HL-60 (cell line): ENCODE measurements around the gene COX7A1.

Experiments used
- DNase-seq, 2 experiments: peaks; one replicate each; pipeline ENCODE4 v3.0.0-alpha.2; 2010 to 2020; ENCODE audit warnings: low read depth in 1 of 2, low spot score in 1 of 2
- H3K27ac ChIP-seq: fragments of 250-450 bp; sonication (Bioruptor Pico); replicated peaks from 2 replicates; pipeline ENCODE4 v1.5.1; 2020; ENCODE audit warnings: mild to moderate bottlenecking, moderate library complexity
- H3K27me3 ChIP-seq: fragments of 250-450 bp; sonication (Bioruptor Pico); 2 replicates; pipeline ENCODE4 v1.5.1; 2021; ENCODE audit warnings: mild to moderate bottlenecking, moderate library complexity; ENCODE audit not compliant: insufficient read depth, poor library complexity, severe bottlenecking
- H3K4me3 ChIP-seq: replicated peaks from 2 replicates; pipeline ENCODE4 v1.5.1; 2011; ENCODE audit warnings: mild to moderate bottlenecking, control low read depth, low read length; ENCODE audit not compliant: insufficient read depth
- CTCF ChIP-seq: IDR thresholded peaks from one replicate; pipeline ENCODE4 v1.5.1; 2011; ENCODE audit warnings: low read length, control low read depth, inconsistent platforms; ENCODE audit not compliant: insufficient read depth
- GABPA ChIP-seq: IDR thresholded peaks from 2 replicates; pipeline ENCODE4 v1.6.1; 2012; ENCODE audit warnings: low read depth
- POLR2AphosphoS5 ChIP-seq: IDR thresholded peaks from 2 replicates; pipeline ENCODE4 v1.6.1; 2012; ENCODE audit warnings: low read depth
- REST ChIP-seq: IDR thresholded peaks from 2 replicates; pipeline ENCODE4 v1.6.1; 2012; ENCODE audit warnings: low read depth; ENCODE audit not compliant: insufficient replicate concordance
- SPI1 ChIP-seq: IDR thresholded peaks from 2 replicates; pipeline ENCODE4 v1.6.1; 2012; ENCODE audit warnings: low read depth, mild to moderate bottlenecking, borderline replicate concordance

Gene COX7A1

GRCh38 chr19:36149673-36150406 is 2.4 kb downstream of the COX7A1 start:
- no peak overlapping the region for H3K27ac ChIP-seq
- no peak for DNase-seq
- H3K27me3 ChIP-seq: no peaks in the 10 kb centered on the region
- TF ChIP-seq REST: no peak
- TF ChIP-seq SPI1: no peak
- no peak for TF ChIP-seq POLR2AphosphoS5
- TF ChIP-seq CTCF: no peak
- no peak for TF ChIP-seq GABPA
- H3K4me3 ChIP-seq: no peak overlapping the region

GRCh38 chr19:36144624-36145023 is 7.6 kb downstream of the COX7A1 start:
- TF ChIP-seq POLR2AphosphoS5 (no peak), GABPA (no peak), CTCF (no peak), REST (no peak)
- no peaks in the 10 kb centered on the region for H3K27me3 ChIP-seq
- DNase-seq: no peak
- H3K27ac ChIP-seq: no peak overlapping the region
- no peak overlapping the region for H3K4me3 ChIP-seq

- H3K27me3 ChIP-seq: no peaks in the 10 kb centered on the region
- DNase-seq: no peak
- TF ChIP-seq CTCF: no peak
- TF ChIP-seq SPI1: no peak
- TF ChIP-seq POLR2AphosphoS5: no peak
- no peak for TF ChIP-seq GABPA
- TF ChIP-seq REST: no peak
- H3K27ac ChIP-seq: no peak overlapping the region
- H3K4me3 ChIP-seq: no peak overlapping the region
Measured at GRCh38 chr19:36142496-36142895, 9.8 kb downstream of the COX7A1 start.
